ENCODE results near the gene SFTPA1. TPM values are rescaled to one million over a fixed set of nuclear protein-coding genes. Genes with fewer than 3 reads are reported as not detected.

The SFTPA1 gene
- total and polyA plus RNA-seq, 9 of the 15 experiments (the other 6 are each of a cell fraction or from before 2014, with no cell fraction given): 0.04 to 3.5 (median 0.08) TPM; not detected in 5

- TF ChIP-seq RERE (CRISPR knock-in tag; IDR thresholded peaks at IDR 0.05; ENCODE audit: borderline replicate concordance) (no peak), PCBP1 (IDR thresholded peaks at IDR 0.05; ENCODE audit: low read depth, low read length, poor library complexity, severe bottlenecking) (no peak), ZBTB8A (IDR thresholded peaks at IDR 0.05; ENCODE audit: partially characterized antibody) (no peak)
These were observed 5.4 kb upstream of the SFTPA1 start (continued) for GRCh38 chr10:79605308-79605707.

All from K562 (cell line).